ENCODE results near the gene PIGA.
A peak's percentile ranks its signal among the peaks of the same experiment; 100 is the strongest.

Gene PIGA

DNA sequence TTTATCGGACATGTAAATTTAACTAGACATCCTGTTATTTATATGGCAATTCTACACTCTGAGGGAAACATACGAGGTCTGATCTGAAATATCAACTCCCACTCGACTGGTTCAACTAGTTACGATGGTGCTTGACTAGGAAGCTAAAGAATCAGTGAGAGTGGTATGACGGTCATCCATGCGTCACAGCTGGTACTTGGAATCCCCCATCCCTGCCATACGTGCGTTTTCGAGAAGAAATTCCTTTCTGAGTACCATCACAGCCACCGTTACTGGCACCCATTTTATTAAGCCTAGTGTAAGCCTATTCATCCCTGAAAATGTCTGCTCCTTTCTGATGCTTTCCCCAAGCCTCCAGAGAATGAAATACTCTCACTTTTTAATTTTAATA lies 695 bp upstream of the PIGA start:
- H3K27me3 ChIP-seq (ENCODE audit: insufficient read depth, poor library complexity, severe bottlenecking) = no peaks in the 10 kb centered on the region
- no peaks in the 10 kb centered on the region for H3K4me1 ChIP-seq (ENCODE audit: insufficient read depth, poor library complexity, severe bottlenecking)
- no peak for DNase-seq (ENCODE audit: low spot score)
- no peak overlapping the region for H3K27ac ChIP-seq (ENCODE audit: poor library complexity, severe bottlenecking)
- peak overlapping the region; percentile 94 for H3K4me3 ChIP-seq (ENCODE audit: severe bottlenecking)
- H3K9me3 ChIP-seq (ENCODE audit: severe bottlenecking) = no peaks in the 10 kb centered on the region
- ATAC-seq (ENCODE audit: low read depth) = no peak
- H3K36me3 ChIP-seq (ENCODE audit: low read depth) = peaks cover 14% of the 10 kb centered on the region
- TF ChIP-seq, protein P1, sequence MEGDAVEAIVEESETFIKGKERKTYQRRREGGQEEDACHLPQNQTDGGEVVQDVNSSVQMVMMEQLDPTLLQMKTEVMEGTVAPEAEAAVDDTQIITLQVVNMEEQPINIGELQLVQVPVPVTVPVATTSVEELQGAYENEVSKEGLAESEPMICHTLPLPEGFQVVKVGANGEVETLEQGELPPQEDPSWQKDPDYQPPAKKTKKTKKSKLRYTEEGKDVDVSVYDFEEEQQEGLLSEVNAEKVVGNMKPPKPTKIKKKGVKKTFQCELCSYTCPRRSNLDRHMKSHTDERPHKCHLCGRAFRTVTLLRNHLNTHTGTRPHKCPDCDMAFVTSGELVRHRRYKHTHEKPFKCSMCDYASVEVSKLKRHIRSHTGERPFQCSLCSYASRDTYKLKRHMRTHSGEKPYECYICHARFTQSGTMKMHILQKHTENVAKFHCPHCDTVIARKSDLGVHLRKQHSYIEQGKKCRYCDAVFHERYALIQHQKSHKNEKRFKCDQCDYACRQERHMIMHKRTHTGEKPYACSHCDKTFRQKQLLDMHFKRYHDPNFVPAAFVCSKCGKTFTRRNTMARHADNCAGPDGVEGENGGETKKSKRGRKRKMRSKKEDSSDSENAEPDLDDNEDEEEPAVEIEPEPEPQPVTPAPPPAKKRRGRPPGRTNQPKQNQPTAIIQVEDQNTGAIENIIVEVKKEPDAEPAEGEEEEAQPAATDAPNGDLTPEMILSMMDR (IDR thresholded peaks at IDR 0.05; ENCODE audit: poor library complexity, severe bottlenecking) = no peak

DNA sequence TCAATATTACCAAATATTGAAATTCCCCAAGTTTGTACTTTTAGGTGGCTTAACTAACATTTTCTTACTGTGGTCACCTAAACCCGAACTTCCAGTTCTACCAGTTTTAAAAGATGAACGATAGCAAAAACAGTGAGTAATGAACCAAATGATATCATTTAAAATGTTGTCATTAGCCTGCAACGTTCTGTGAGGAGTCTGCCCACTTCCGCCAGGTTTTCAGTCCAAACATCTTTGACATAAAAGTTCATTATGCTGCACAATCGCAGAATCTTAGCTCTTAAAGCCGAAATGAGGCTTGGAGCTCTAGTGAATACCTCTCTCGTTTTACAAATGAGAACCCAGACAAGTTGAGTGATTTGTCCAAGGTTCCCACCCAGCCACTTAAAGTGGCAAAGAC lies 762 bp downstream of the PIGA start:
- Histone ChIP-seq H3K36me3 (ENCODE audit: low read depth) (peaks cover 17% of the 10 kb centered on the region), H3K4me3 (ENCODE audit: severe bottlenecking) (peak overlapping the region; percentile 94), H3K27ac (ENCODE audit: poor library complexity, severe bottlenecking) (peak overlapping the region; percentile 65), H3K9me3 (ENCODE audit: severe bottlenecking) (no peaks in the 10 kb centered on the region), H3K4me1 (ENCODE audit: insufficient read depth, poor library complexity, severe bottlenecking) (no peaks in the 10 kb centered on the region), H3K27me3 (ENCODE audit: insufficient read depth, poor library complexity, severe bottlenecking) (no peaks in the 10 kb centered on the region)
- TF ChIP-seq, protein P1 (IDR thresholded peaks at IDR 0.05; ENCODE audit: poor library complexity, severe bottlenecking) = no peak
- DNase-seq (ENCODE audit: low spot score) (no peak), ATAC-seq (ENCODE audit: low read depth) (no peak)

DNA sequence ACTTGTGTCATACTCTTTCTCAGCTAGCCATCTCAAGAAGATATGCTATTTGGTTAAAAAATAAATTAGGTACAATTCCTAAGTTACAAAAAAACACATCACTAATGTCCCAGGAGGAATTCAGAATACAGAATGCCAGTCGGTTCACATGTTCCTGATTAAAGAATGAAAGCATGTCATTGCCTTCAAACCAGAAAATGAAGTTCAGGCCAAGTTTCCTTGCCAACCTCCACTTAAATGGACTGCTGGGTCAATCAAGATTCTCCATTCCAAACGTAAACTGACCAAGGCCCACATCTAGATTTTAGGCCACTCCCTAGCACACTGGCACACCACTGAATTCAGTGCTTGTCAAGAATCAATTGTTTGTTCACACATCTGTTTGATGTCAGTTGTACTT lies 6.5 kb downstream of the PIGA start:
- H3K36me3 ChIP-seq (ENCODE audit: low read depth) = peaks cover 51% of the 10 kb centered on the region
- no peaks in the 10 kb centered on the region for H3K4me1 ChIP-seq (ENCODE audit: insufficient read depth, poor library complexity, severe bottlenecking)
- ATAC-seq (ENCODE audit: low read depth) (no peak), DNase-seq (ENCODE audit: low spot score) (no peak)
- no peak overlapping the region for H3K4me3 ChIP-seq (ENCODE audit: severe bottlenecking)
- TF ChIP-seq, protein P1 (IDR thresholded peaks at IDR 0.05; ENCODE audit: poor library complexity, severe bottlenecking) = no peak
- H3K27me3 ChIP-seq (ENCODE audit: insufficient read depth, poor library complexity, severe bottlenecking) = no peaks in the 10 kb centered on the region
- H3K27ac ChIP-seq (ENCODE audit: poor library complexity, severe bottlenecking) = no peak overlapping the region
- no peaks in the 10 kb centered on the region for H3K9me3 ChIP-seq (ENCODE audit: severe bottlenecking)

DNA sequence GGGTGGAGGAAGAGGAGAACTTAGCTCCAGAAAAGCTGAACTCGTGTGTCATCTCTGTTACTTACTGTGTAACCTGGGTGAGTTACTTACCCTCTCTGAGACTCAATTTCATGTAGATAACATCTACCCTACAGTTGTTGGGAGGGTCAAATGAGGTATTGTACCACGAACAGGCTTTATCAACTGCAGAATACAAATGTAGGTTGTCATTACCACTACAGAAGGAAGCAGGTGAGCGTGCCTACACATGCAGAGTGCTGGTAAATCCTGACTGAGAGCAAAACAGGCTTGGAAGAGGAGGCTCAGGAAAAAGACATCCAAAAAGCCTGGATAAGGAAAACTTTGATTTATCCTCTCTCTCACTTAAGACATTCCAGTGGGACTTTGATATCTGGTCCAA lies 7.2 kb downstream of the PIGA start:
- no peak for ATAC-seq (ENCODE audit: low read depth)
- Histone ChIP-seq H3K27me3 (ENCODE audit: insufficient read depth, poor library complexity, severe bottlenecking) (no peaks in the 10 kb centered on the region), H3K4me3 (ENCODE audit: severe bottlenecking) (no peak overlapping the region), H3K27ac (ENCODE audit: poor library complexity, severe bottlenecking) (no peak overlapping the region), H3K4me1 (ENCODE audit: insufficient read depth, poor library complexity, severe bottlenecking) (no peaks in the 10 kb centered on the region), H3K36me3 (ENCODE audit: low read depth) (peaks cover 58% of the 10 kb centered on the region), H3K9me3 (ENCODE audit: severe bottlenecking) (no peaks in the 10 kb centered on the region)
- TF ChIP-seq, protein P1 (IDR thresholded peaks at IDR 0.05; ENCODE audit: poor library complexity, severe bottlenecking) = no peak
- no peak for DNase-seq (ENCODE audit: low spot score)

DNA sequence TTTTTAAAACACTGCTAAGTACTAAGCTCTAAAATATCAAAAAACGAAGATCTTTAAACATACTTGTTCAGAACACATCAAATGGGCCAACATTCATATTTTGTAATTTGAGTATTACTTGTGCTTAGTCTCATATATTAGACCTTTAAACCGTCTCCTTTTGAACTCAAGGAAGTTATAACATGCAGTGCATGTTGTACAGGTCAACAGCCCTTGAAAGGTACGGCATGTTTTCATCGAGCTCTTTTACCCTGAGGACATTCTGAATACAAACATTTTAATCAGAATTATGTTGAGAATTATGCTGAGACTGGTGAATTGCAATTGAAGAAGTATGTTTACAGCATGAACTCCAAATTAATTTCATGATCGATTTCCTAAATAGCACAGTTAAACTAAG lies 12.9 kb downstream of the PIGA start:
- ATAC-seq (ENCODE audit: low read depth) (no peak), DNase-seq (ENCODE audit: low spot score) (no peak)
- TF ChIP-seq, protein P1 (IDR thresholded peaks at IDR 0.05; ENCODE audit: poor library complexity, severe bottlenecking) = no peak
- Histone ChIP-seq H3K27ac (ENCODE audit: poor library complexity, severe bottlenecking) (no peak overlapping the region), H3K4me3 (ENCODE audit: severe bottlenecking) (no peak overlapping the region), H3K9me3 (ENCODE audit: severe bottlenecking) (no peaks in the 10 kb centered on the region), H3K27me3 (ENCODE audit: insufficient read depth, poor library complexity, severe bottlenecking) (no peaks in the 10 kb centered on the region), H3K4me1 (ENCODE audit: insufficient read depth, poor library complexity, severe bottlenecking) (no peaks in the 10 kb centered on the region), H3K36me3 (ENCODE audit: low read depth) (peaks cover 36% of the 10 kb centered on the region)
